ENCODE results near the gene KIF2A.

Gene KIF2A

GRCh38 chr5:62331921-62332320, 25.9 kb downstream of the KIF2A start:
- no peak for TF ChIP-seq MAX (IDR thresholded peaks at IDR 0.05; ENCODE audit: low read depth, low read length)
- TF ChIP-seq CTCF (IDR thresholded peaks at IDR 0.05; ENCODE audit: low read depth, low read length) = no peak
- no peak for TF ChIP-seq POLR2A (IDR thresholded peaks at IDR 0.05; ENCODE audit: extremely low read depth, insufficient read length)
- TF ChIP-seq MYC (IDR thresholded peaks at IDR 0.05; ENCODE audit: low read depth, low read length) = no peak
- DNase-seq (ENCODE audit: low read depth) = no peak
- no peak overlapping the region for H3K4me3 ChIP-seq (ENCODE audit: low read depth, low read length)

GRCh38 chr5:62333250-62333794, 27.3 kb downstream of the KIF2A start:
- TF ChIP-seq CTCF (IDR thresholded peaks at IDR 0.05; ENCODE audit: low read depth, low read length) (no peak), POLR2A (IDR thresholded peaks at IDR 0.05; ENCODE audit: extremely low read depth, insufficient read length) (no peak), MYC (IDR thresholded peaks at IDR 0.05; ENCODE audit: low read depth, low read length) (no peak)
- DNase-seq (ENCODE audit: low read depth) = no peak
- H3K4me3 ChIP-seq (ENCODE audit: low read depth, low read length) = no peak overlapping the region

GRCh38 chr5:62334082-62334481, 28.1 kb downstream of the KIF2A start:
- TF ChIP-seq CTCF (IDR thresholded peaks at IDR 0.05; ENCODE audit: low read depth, low read length) (no peak), POLR2A (IDR thresholded peaks at IDR 0.05; ENCODE audit: extremely low read depth, insufficient read length) (no peak), MAX (IDR thresholded peaks at IDR 0.05; ENCODE audit: low read depth, low read length) (no peak), MYC (IDR thresholded peaks at IDR 0.05; ENCODE audit: low read depth, low read length) (no peak)
- DNase-seq (ENCODE audit: low read depth) = no peak
- H3K4me3 ChIP-seq (ENCODE audit: low read depth, low read length) = no peak overlapping the region

- peak; percentile 9 for TF ChIP-seq CTCF (IDR thresholded peaks at IDR 0.05; ENCODE audit: low read depth, low read length)
- no peak for TF ChIP-seq MAX (IDR thresholded peaks at IDR 0.05; ENCODE audit: low read depth, low read length)
- peak; percentile 19 for DNase-seq (ENCODE audit: low read depth)
- H3K4me3 ChIP-seq (ENCODE audit: low read depth, low read length) = no peak overlapping the region
Measured at GRCh38 chr5:62340392-62340791, 34.4 kb downstream of the KIF2A start.

GRCh38 chr5:62340979-62341378, 35.0 kb downstream of the KIF2A start:
- DNase-seq (ENCODE audit: low read depth) = no peak
- no peak overlapping the region for H3K4me3 ChIP-seq (ENCODE audit: low read depth, low read length)
- TF ChIP-seq POLR2A (IDR thresholded peaks at IDR 0.05; ENCODE audit: extremely low read depth, insufficient read length) = no peak
- TF ChIP-seq CTCF (IDR thresholded peaks at IDR 0.05; ENCODE audit: low read depth, low read length) = no peak
- no peak for TF ChIP-seq MAX (IDR thresholded peaks at IDR 0.05; ENCODE audit: low read depth, low read length)
- TF ChIP-seq MYC (IDR thresholded peaks at IDR 0.05; ENCODE audit: low read depth, low read length) = no peak
